Endothelial cell of umbilical vein (primary cell): ENCODE data around the gene STMND1. TPM values are rescaled to one million over a fixed set of nuclear protein-coding genes. Genes with fewer than 3 reads are reported as not detected.

ENCODE experiments used
- BruUV-seq: library from RNA; stranded (reverse); fragments of 400-500 nt; replicated peaks from 2 replicates; lab custom pipeline; 2021; lab: Mats Ljungman, UMichigan
- CTCF ChIA-PET: fragments of 300-600, 350-600 bp; sonication (Branson Sonifier 250); formaldehyde crosslinking; loops from one replicate; lab custom pipeline; 2021; ENCODE audit warnings: antibody characterized with exemption, inconsistent platforms; lab: Charles Lee
- POLR2A ChIA-PET: fragments of 300-600, 350-600 bp; sonication (Branson Sonifier 250); formaldehyde crosslinking; loops from one replicate; lab custom pipeline; 2021; ENCODE audit warnings: antibody characterized with exemption, inconsistent platforms; lab: Charles Lee
- DNase-seq: peaks from one replicate; pipeline ENCODE4 v3.0.0-alpha.2; 2011; ENCODE audit warnings: low read depth, low spot score
- FAIRE-seq: peaks from 2 replicates; lab custom pipeline; 2011; peaks lifted over from hg19 to GRCh38; lab: Jason Lieb, UNC
- H2AFZ ChIP-seq: 2 replicates; pipeline ENCODE4 v1.6.0; 2012; ENCODE audit warnings: low read depth, low read length, control low read depth, inconsistent platforms
- H3K27ac ChIP-seq: 2 replicates; pipeline ENCODE4 v1.5.1; 2011; ENCODE audit warnings: low read depth, mild to moderate bottlenecking, control low read depth, low read length, moderate library complexity; ENCODE audit not compliant: insufficient read depth
- H3K27me3 ChIP-seq, 2 experiments: 2 replicates each; pipeline versions ENCODE4 v1.6.0 to v1.6.1; 2011; ENCODE audit warnings: low read length in 2 of 2, mixed read lengths in 1 of 2; ENCODE audit not compliant: control insufficient read depth in 2 of 2, insufficient read depth in 2 of 2
- H3K36me3 ChIP-seq, 2 experiments: 2 replicates in 1 of 2; 3 replicates in 1 of 2; pipeline ENCODE4 v1.5.1; 2011; ENCODE audit warnings: low read length in 2 of 2, mild to moderate bottlenecking in 1 of 2, moderate library complexity in 1 of 2; ENCODE audit not compliant: control insufficient read depth in 2 of 2, insufficient read depth in 2 of 2; ENCODE audit errors: extremely low read depth in 1 of 2
- H3K4me1 ChIP-seq: 3 replicates; pipeline ENCODE4 v1.5.1; 2011; ENCODE audit warnings: mild to moderate bottlenecking, low read length; ENCODE audit not compliant: control insufficient read depth, insufficient read depth; ENCODE audit errors: extremely low read depth
- H3K4me2 ChIP-seq: 2 replicates; pipeline ENCODE4 v1.6.1; 2011; ENCODE audit warnings: low read length, control low read depth, mixed read lengths; ENCODE audit not compliant: insufficient read depth
- H3K4me3 ChIP-seq, 3 experiments: fragments of 200-600 bp in 1 of 3; sonication (generic), shearing (Covaris generic) in 1 of 3; replicated peaks in 1 of 3; 2 replicates each; pipeline ENCODE4 v1.5.1; 2011 to 2016; ENCODE audit warnings: control low read depth in 3 of 3, low read length in 3 of 3, mild to moderate bottlenecking in 2 of 3, inconsistent platforms in 1 of 3, low read depth in 1 of 3, moderate library complexity in 1 of 3; ENCODE audit not compliant: insufficient read depth in 1 of 3
- H3K79me2 ChIP-seq: 2 replicates; pipeline ENCODE4 v1.6.0; 2012; ENCODE audit warnings: low read length, inconsistent platforms; ENCODE audit not compliant: control insufficient read depth, insufficient read depth
- H3K9ac ChIP-seq: replicated peaks from 2 replicates; pipeline ENCODE3; 2011; ENCODE audit warnings: low read length, control low read depth; ENCODE audit not compliant: insufficient read depth; ENCODE audit errors: extremely low read depth
- H3K9me1 ChIP-seq: replicated peaks from 3 replicates; pipeline ENCODE4 v1.6.0; 2011; ENCODE audit warnings: mild to moderate bottlenecking, low read length; ENCODE audit not compliant: control insufficient read depth, insufficient read depth; ENCODE audit errors: extremely low read depth
- H3K9me3 ChIP-seq: replicated peaks from 2 replicates; pipeline ENCODE4 v1.5.1; 2012; ENCODE audit warnings: low read length, inconsistent platforms; ENCODE audit not compliant: control insufficient read depth, insufficient read depth
- H4K20me1 ChIP-seq: replicated peaks from 2 replicates; pipeline ENCODE3; 2011; ENCODE audit warnings: mild to moderate bottlenecking, low read length; ENCODE audit not compliant: control insufficient read depth, insufficient read depth; ENCODE audit errors: extremely low read depth
- CTCF ChIP-seq, 2 donors: IDR thresholded peaks; 1 replicate in 1 of 2; 2 replicates in 1 of 2; pipeline ENCODE4 v1.5.1; 2011; ENCODE audit warnings: low read length in 2 of 2, mild to moderate bottlenecking in 2 of 2, moderate library complexity in 2 of 2, control low read depth in 1 of 2, inconsistent platforms in 1 of 2, low read depth in 1 of 2; ENCODE audit not compliant: insufficient read depth in 1 of 2; ENCODE audit errors: extremely low read depth in 1 of 2
- EZH2 ChIP-seq: IDR thresholded peaks from 2 replicates; pipeline ENCODE4 v1.6.1; 2012; ENCODE audit warnings: borderline replicate concordance, low read depth, mild to moderate bottlenecking, moderate library complexity, low read length, inconsistent platforms; ENCODE audit not compliant: severe bottlenecking
- FOS ChIP-seq: IDR thresholded peaks from 2 replicates; pipeline ENCODE4 v1.6.1; 2011; ENCODE audit warnings: mild to moderate bottlenecking, low read length, moderate library complexity, borderline replicate concordance; ENCODE audit not compliant: insufficient read depth
- GATA2 ChIP-seq: IDR thresholded peaks from 2 replicates; pipeline ENCODE4 v1.7.0; 2011; ENCODE audit warnings: low read depth, mild to moderate bottlenecking, moderate library complexity, mixed read lengths, low read length; ENCODE audit not compliant: insufficient read length, insufficient read depth
- JUN ChIP-seq: IDR thresholded peaks from 2 replicates; pipeline ENCODE4 v1.6.1; 2011; ENCODE audit warnings: borderline replicate concordance, low read depth; ENCODE audit not compliant: insufficient read length, insufficient read depth
- MAX ChIP-seq: IDR thresholded peaks from 2 replicates; pipeline ENCODE4 v1.6.1; 2011; ENCODE audit not compliant: insufficient read depth, insufficient read length
- MYC ChIP-seq: IDR thresholded peaks from one replicate; pipeline ENCODE4 v1.6.1; 2011; ENCODE audit warnings: mild to moderate bottlenecking, low read depth, low read length
- POLR2A ChIP-seq: IDR thresholded peaks from 2 replicates; pipeline ENCODE4 v1.6.1; 2012; ENCODE audit warnings: low read depth, mild to moderate bottlenecking, control low read depth, low read length
- POLR2AphosphoS5 ChIP-seq: IDR thresholded peaks from 2 replicates; pipeline ENCODE4 v1.6.1; 2012; ENCODE audit warnings: low read depth, mild to moderate bottlenecking, control low read depth, low read length, moderate library complexity; ENCODE audit not compliant: insufficient read depth
- dilution Hi-C: fragments of 300-500 bp; cut with MboI; formaldehyde crosslinking; loops from one replicate; pipeline ENCODE4 v1.15.0; 2019; ENCODE audit warnings: low sequenced_read_pairs; ENCODE audit not compliant: extremely low pct_ligation_motif_present
- intact Hi-C: fragments of 100-400 bp; cut with micrococcal nuclease; formaldehyde crosslinking; loops from one replicate; pipeline ENCODE4 v1.10.0; 2022
- polyA plus RNA-seq, 4 experiments: library from polyadenylated mRNA; depleted of rRNA in 3 of 4; stranded (reverse) in 3 of 4; unstranded in 1 of 4; fragments of >200 nt; gene quantifications; 2 replicates each; pipeline versions ENCODE4 v1.2.1 to v1.2.3, GENCODE V29; 2011 to 2012; ENCODE audit warnings: missing spikeins in 1 of 4
- total RNA-seq: library from RNA; stranded (reverse); gene quantifications from 2 replicates; pipeline ENCODE4 v1.2.3, GENCODE V29; 2021

Gene STMND1
- total and polyA plus RNA-seq, 2 donors (not counting 3 experiments of a cell fraction or from before 2014, with no cell fraction given), result not detected

GRCh38 chr6:17132967-17133366, 31.1 kb downstream of the STMND1 start:
- DNase-seq (no peak), FAIRE-seq (no peak)
- Histone ChIP-seq H3K27ac (no peak overlapping the region), H4K20me1 (no peaks in the 10 kb centered on the region), H3K9me3 (no peaks in the 10 kb centered on the region), H3K4me2 (no peak overlapping the region), H2AFZ (no peak overlapping the region), H3K9me1 (no peaks in the 10 kb centered on the region), H3K27me3 (peaks cover 0 to 2% of the 10 kb centered on the region in 2 experiments), H3K36me3 (no peaks in the 10 kb centered on the region), H3K79me2 (no peaks in the 10 kb centered on the region), H3K4me1 (no peaks in the 10 kb centered on the region), H3K9ac (no peak overlapping the region), H3K4me3 (no peak overlapping the region)
- intact Hi-C loops (no loop called here), dilution Hi-C loops (no loop called here)
- POLR2A ChIA-PET, result no interaction called here
- TF ChIP-seq CTCF (IDR thresholded peaks at IDR 0.05; ENCODE audit: extremely low read depth in 1 of 2, insufficient read depth in 1 of 2, low read depth in 1 of 2, low read length in 2 of 2) (no peak), GATA2 (no peak), POLR2A (no peak), MYC (no peak), MAX (no peak), FOS (no peak), EZH2 (no peak)
- CTCF ChIA-PET, result no interaction called here
- BruUV-seq, result no TSS peak

GRCh38 chr6:17138033-17138432, 36.2 kb downstream of the STMND1 start:
- Histone ChIP-seq H3K9me3 (no peaks in the 10 kb centered on the region), H4K20me1 (no peaks in the 10 kb centered on the region), H3K4me1 (no peaks in the 10 kb centered on the region), H3K4me3 (no peak overlapping the region), H2AFZ (no peak overlapping the region), H3K36me3 (no peaks in the 10 kb centered on the region), H3K9ac (no peak overlapping the region), H3K9me1 (no peaks in the 10 kb centered on the region), H3K27ac (no peak overlapping the region), H3K4me2 (no peak overlapping the region), H3K79me2 (no peaks in the 10 kb centered on the region), H3K27me3 (peaks cover 0 to 2% of the 10 kb centered on the region in 2 experiments)
- dilution Hi-C loops, result no loop called here
- ChIA-PET POLR2A (no interaction called here), CTCF (no interaction called here)
- DNase-seq (no peak), FAIRE-seq (no peak)
- no TSS peak for BruUV-seq
- intact Hi-C loops, result no loop called here
- no peak for TF ChIP-seq JUN
- TF ChIP-seq CTCF (IDR thresholded peaks at IDR 0.05; ENCODE audit: extremely low read depth in 1 of 2, insufficient read depth in 1 of 2, low read depth in 1 of 2, low read length in 2 of 2), result no peak
- TF ChIP-seq MAX, result no peak
- no peak for TF ChIP-seq POLR2A
- TF ChIP-seq FOS, result no peak
- TF ChIP-seq GATA2, result no peak
- no peak for TF ChIP-seq POLR2AphosphoS5
- no peak for TF ChIP-seq EZH2
- no peak for TF ChIP-seq MYC
